Hematopoietic multipotent progenitor cell treated with erythropoietin and hydrocortisone succinate and interleukin-3 and kit ligand, for 17 days (in vitro differentiated cells): ENCODE results near the gene SLC39A9.

ENCODE experiments used
- DNase-seq: peaks from one replicate; pipeline ENCODE4 v3.0.0-alpha.2; 2015; ENCODE audit warnings: low spot score

SLC39A9 gene

GRCh38 chr14:69424149-69424923, 25.8 kb downstream of the SLC39A9 start:
- DNase-seq: no peak

- no peak for DNase-seq
These were observed 29.1 kb downstream of the SLC39A9 start for GRCh38 chr14:69427596-69427995.

GRCh38 chr14:69428289-69428998, 30.0 kb downstream of the SLC39A9 start:
- no peak for DNase-seq

GRCh38 chr14:69429643-69430042, 31.2 kb downstream of the SLC39A9 start:
- DNase-seq: no peak

- no peak for DNase-seq
These were observed 31.9 kb downstream of the SLC39A9 start for GRCh38 chr14:69430306-69430939.

GRCh38 chr14:69432364-69432763, 33.9 kb downstream of the SLC39A9 start:
- DNase-seq: no peak

- DNase-seq: no peak
These were observed 41.2 kb downstream of the SLC39A9 start for GRCh38 chr14:69439521-69440270.

GRCh38 chr14:69441948-69442347, 43.5 kb downstream of the SLC39A9 start:
- no peak for DNase-seq

- DNase-seq: no peak
These were observed 44.9 kb downstream of the SLC39A9 start for GRCh38 chr14:69443296-69443805.

GRCh38 chr14:69449216-69449615, 50.7 kb downstream of the SLC39A9 start:
- no peak for DNase-seq

GRCh38 chr14:69451941-69452340, 53.4 kb downstream of the SLC39A9 start:
- DNase-seq: no peak

- DNase-seq: no peak
These were observed 59.9 kb downstream of the SLC39A9 start for GRCh38 chr14:69458350-69458749.

- no peak for DNase-seq
These were observed 60.6 kb downstream of the SLC39A9 start for GRCh38 chr14:69459122-69459521.

GRCh38 chr14:69460093-69460701, 61.7 kb downstream of the SLC39A9 start:
- peak; percentile 60 for DNase-seq

GRCh38 chr14:69464379-69464778, 65.9 kb downstream of the SLC39A9 start:
- DNase-seq: no peak

GRCh38 chr14:69464829-69465228, 66.3 kb downstream of the SLC39A9 start:
- no peak for DNase-seq

- DNase-seq: no peak
These were observed 70.5 kb downstream of the SLC39A9 start for GRCh38 chr14:69468949-69469348.

- no peak for DNase-seq
These were observed 72.9 kb downstream of the SLC39A9 start for GRCh38 chr14:69471436-69471835.

GRCh38 chr14:69471916-69472315, 73.4 kb downstream of the SLC39A9 start:
- DNase-seq: no peak

GRCh38 chr14:69473260-69473659, 74.8 kb downstream of the SLC39A9 start:
- DNase-seq: no peak

GRCh38 chr14:69473946-69474345, 75.5 kb downstream of the SLC39A9 start:
- no peak for DNase-seq
